Measurements from ENCODE around the gene CLMN.

DNA sequence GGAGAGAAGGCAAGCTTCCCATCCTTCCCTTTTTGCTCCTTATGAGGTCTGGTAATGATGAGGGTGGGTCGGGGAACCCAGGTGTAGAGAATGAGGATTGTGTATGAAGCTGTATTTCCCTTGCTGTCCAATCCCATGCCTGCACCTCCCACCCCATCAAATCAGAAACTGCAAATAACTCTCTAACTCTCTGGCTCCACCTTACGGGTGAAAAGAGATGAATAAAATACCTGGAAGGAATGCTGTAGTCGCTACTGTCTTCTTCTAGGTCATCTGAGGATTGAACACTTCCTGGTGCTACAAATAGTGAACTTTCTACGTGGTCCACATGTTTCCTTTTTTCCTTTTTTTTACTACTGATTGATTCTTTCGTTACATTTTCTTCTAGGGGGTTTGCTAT, 123.4 kb downstream of the CLMN start:
- TF ChIP-seq POLR2A (IDR thresholded peaks at IDR 0.05; ENCODE audit: low read depth, low read length) = no peak
- TF ChIP-seq, protein P1, sequence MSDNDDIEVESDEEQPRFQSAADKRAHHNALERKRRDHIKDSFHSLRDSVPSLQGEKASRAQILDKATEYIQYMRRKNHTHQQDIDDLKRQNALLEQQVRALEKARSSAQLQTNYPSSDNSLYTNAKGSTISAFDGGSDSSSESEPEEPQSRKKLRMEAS (IDR thresholded peaks at IDR 0.05; ENCODE audit: low read depth, low read length) = no peak
- TF ChIP-seq STAT1 (conservative IDR thresholded peaks at IDR 0.05) = no peak
- TF ChIP-seq NFYB (IDR thresholded peaks at IDR 0.05; ENCODE audit: insufficient read depth, low read depth, low read length) = no peak
- TF ChIP-seq, protein P2, sequence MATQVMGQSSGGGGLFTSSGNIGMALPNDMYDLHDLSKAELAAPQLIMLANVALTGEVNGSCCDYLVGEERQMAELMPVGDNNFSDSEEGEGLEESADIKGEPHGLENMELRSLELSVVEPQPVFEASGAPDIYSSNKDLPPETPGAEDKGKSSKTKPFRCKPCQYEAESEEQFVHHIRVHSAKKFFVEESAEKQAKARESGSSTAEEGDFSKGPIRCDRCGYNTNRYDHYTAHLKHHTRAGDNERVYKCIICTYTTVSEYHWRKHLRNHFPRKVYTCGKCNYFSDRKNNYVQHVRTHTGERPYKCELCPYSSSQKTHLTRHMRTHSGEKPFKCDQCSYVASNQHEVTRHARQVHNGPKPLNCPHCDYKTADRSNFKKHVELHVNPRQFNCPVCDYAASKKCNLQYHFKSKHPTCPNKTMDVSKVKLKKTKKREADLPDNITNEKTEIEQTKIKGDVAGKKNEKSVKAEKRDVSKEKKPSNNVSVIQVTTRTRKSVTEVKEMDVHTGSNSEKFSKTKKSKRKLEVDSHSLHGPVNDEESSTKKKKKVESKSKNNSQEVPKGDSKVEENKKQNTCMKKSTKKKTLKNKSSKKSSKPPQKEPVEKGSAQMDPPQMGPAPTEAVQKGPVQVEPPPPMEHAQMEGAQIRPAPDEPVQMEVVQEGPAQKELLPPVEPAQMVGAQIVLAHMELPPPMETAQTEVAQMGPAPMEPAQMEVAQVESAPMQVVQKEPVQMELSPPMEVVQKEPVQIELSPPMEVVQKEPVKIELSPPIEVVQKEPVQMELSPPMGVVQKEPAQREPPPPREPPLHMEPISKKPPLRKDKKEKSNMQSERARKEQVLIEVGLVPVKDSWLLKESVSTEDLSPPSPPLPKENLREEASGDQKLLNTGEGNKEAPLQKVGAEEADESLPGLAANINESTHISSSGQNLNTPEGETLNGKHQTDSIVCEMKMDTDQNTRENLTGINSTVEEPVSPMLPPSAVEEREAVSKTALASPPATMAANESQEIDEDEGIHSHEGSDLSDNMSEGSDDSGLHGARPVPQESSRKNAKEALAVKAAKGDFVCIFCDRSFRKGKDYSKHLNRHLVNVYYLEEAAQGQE (IDR thresholded peaks at IDR 0.05; ENCODE audit: low read depth, low read length) = no peak

All from GM12878 (cell line).